Mesodermal cell (in vitro differentiated cells): ENCODE data around the gene ASIC2.

Source experiments
- H3K27ac ChIP-seq: 2 replicates; pipeline ENCODE4 v1.7.0; 2013; ENCODE audit warnings: mild to moderate bottlenecking, low read depth, low read length, moderate library complexity; ENCODE audit not compliant: severe bottlenecking
- H3K36me3 ChIP-seq: 2 replicates; pipeline ENCODE4 v1.7.1; 2013; ENCODE audit warnings: mild to moderate bottlenecking, low read length, moderate library complexity; ENCODE audit not compliant: control insufficient read depth, insufficient read depth
- H3K4me1 ChIP-seq: one replicate; pipeline ENCODE4 v1.7.1; 2013; ENCODE audit warnings: mild to moderate bottlenecking, low read length; ENCODE audit not compliant: insufficient read depth, control insufficient read depth, poor library complexity, severe bottlenecking
- H3K4me3 ChIP-seq: 2 replicates; pipeline ENCODE4 v1.7.0; 2013; ENCODE audit warnings: low read length, control low read depth, mild to moderate bottlenecking; ENCODE audit not compliant: insufficient read depth, poor library complexity, severe bottlenecking; ENCODE audit errors: extremely low read depth
- H3K9me3 ChIP-seq: 2 replicates; pipeline ENCODE4 v1.7.1; 2013; ENCODE audit warnings: mild to moderate bottlenecking, low read length, moderate library complexity; ENCODE audit not compliant: control insufficient read depth
- WGBS, 2 experiments: methylation state at CpG; one replicate each; pipeline ENCODE4 v1.1.5; 2013; ENCODE audit warnings: missing lambda C conversion rate in 2 of 2; ENCODE audit not compliant: insufficient coverage in 2 of 2; 5-methylcytosine and 5-hydroxymethylcytosine counted together

The ASIC2 gene

GRCh38 chr17:33113991-33114370 lies 179.1 kb downstream of the ASIC2 start:
- Histone ChIP-seq H3K4me3 (no peak overlapping the region), H3K9me3 (no peaks in the 10 kb centered on the region), H3K36me3 (no peaks in the 10 kb centered on the region), H3K27ac (no peak overlapping the region), H3K4me1 (no peaks in the 10 kb centered on the region)
- WGBS, 2 experiments: 89 to 100% methylated on average over 1 to 3 of the region's 3 CpGs

GRCh38 chr17:33113276-33113990 lies 179.7 kb downstream of the ASIC2 start:
- Histone ChIP-seq H3K36me3 (no peaks in the 10 kb centered on the region), H3K9me3 (no peaks in the 10 kb centered on the region), H3K4me1 (no peaks in the 10 kb centered on the region), H3K27ac (no peak overlapping the region), H3K4me3 (no peak overlapping the region)
- 81 to 92% methylated on average over 4 to 5 of the region's 6 CpGs for WGBS, 2 experiments

GRCh38 chr17:33112763-33113162 lies 180.3 kb downstream of the ASIC2 start:
- no peaks in the 10 kb centered on the region for H3K9me3 ChIP-seq
- no peak overlapping the region for H3K4me3 ChIP-seq
- no peaks in the 10 kb centered on the region for H3K4me1 ChIP-seq
- WGBS, 2 experiments: 76 to 95% methylated on average over 4 of the region's 4 CpGs
- no peaks in the 10 kb centered on the region for H3K36me3 ChIP-seq
- no peak overlapping the region for H3K27ac ChIP-seq

- H3K36me3 ChIP-seq: no peaks in the 10 kb centered on the region
- no peaks in the 10 kb centered on the region for H3K4me1 ChIP-seq
- 87 to 96% methylated on average over 4 of the region's 5 CpGs for WGBS, 2 experiments
- H3K4me3 ChIP-seq: no peak overlapping the region
- no peak overlapping the region for H3K27ac ChIP-seq
- H3K9me3 ChIP-seq: no peaks in the 10 kb centered on the region
Measured at GRCh38 chr17:33109336-33110072, 183.6 kb downstream of the ASIC2 start.

GRCh38 chr17:33106525-33107165 lies 186.4 kb downstream of the ASIC2 start:
- no peak overlapping the region for H3K4me3 ChIP-seq
- H3K4me1 ChIP-seq: no peaks in the 10 kb centered on the region
- no peaks in the 10 kb centered on the region for H3K9me3 ChIP-seq
- WGBS, 2 experiments: 80 to 96% methylated on average over 3 to 4 of the region's 6 CpGs
- no peaks in the 10 kb centered on the region for H3K36me3 ChIP-seq
- H3K27ac ChIP-seq: no peak overlapping the region

- WGBS, 2 experiments: 90 to 91% methylated on average over 1 to 2 of the region's 3 CpGs
- no peak overlapping the region for H3K27ac ChIP-seq
- no peak overlapping the region for H3K4me3 ChIP-seq
- H3K36me3 ChIP-seq: no peaks in the 10 kb centered on the region
- no peaks in the 10 kb centered on the region for H3K9me3 ChIP-seq
- H3K4me1 ChIP-seq: no peaks in the 10 kb centered on the region
Measured at GRCh38 chr17:33105911-33106310, 187.2 kb downstream of the ASIC2 start.

- Histone ChIP-seq H3K4me1 (no peaks in the 10 kb centered on the region), H3K27ac (no peak overlapping the region), H3K9me3 (no peaks in the 10 kb centered on the region), H3K4me3 (no peak overlapping the region), H3K36me3 (no peaks in the 10 kb centered on the region)
- 85% methylated on average over 2 of the region's 2 CpGs; no CpG with 5 or more reads in 1 of the 2 experiments for WGBS, 2 experiments
Measured at GRCh38 chr17:33099906-33100305, 193.2 kb downstream of the ASIC2 start.

- no peak overlapping the region for H3K27ac ChIP-seq
- no peaks in the 10 kb centered on the region for H3K4me1 ChIP-seq
- no peaks in the 10 kb centered on the region for H3K9me3 ChIP-seq
- H3K36me3 ChIP-seq: no peaks in the 10 kb centered on the region
- no peak overlapping the region for H3K4me3 ChIP-seq
- WGBS, 2 experiments: 83 to 93% methylated on average over 4 to 5 of the region's 6 CpGs
Measured at GRCh38 chr17:33099252-33099651, 193.8 kb downstream of the ASIC2 start.

GRCh38 chr17:33097411-33097810 lies 195.7 kb downstream of the ASIC2 start:
- Histone ChIP-seq H3K4me3 (no peak overlapping the region), H3K9me3 (no peaks in the 10 kb centered on the region), H3K36me3 (no peaks in the 10 kb centered on the region), H3K4me1 (no peaks in the 10 kb centered on the region), H3K27ac (no peak overlapping the region)
- WGBS, 2 experiments: 92 to 98% methylated on average over 7 to 8 of the region's 8 CpGs

GRCh38 chr17:33096161-33096560 lies 196.9 kb downstream of the ASIC2 start:
- Histone ChIP-seq H3K9me3 (no peaks in the 10 kb centered on the region), H3K4me1 (no peaks in the 10 kb centered on the region), H3K36me3 (no peaks in the 10 kb centered on the region), H3K27ac (no peak overlapping the region), H3K4me3 (no peak overlapping the region)
- 85 to 95% methylated on average over 3 to 4 of the region's 4 CpGs for WGBS, 2 experiments
